CD4-positive, alpha-beta T cell treated with Interleukin-2 at 100 ng/mL for 4 hours (primary cell): ENCODE results near the gene DUS1L.

Experiments used
- DNase-seq: peaks from one replicate; pipeline ENCODE4 v3.0.0-alpha.2; 2020; ENCODE audit warnings: low spot score

Gene DUS1L

GRCh38 chr17:82023447-82024241 is 42.0 kb downstream of the DUS1L start:
- DNase-seq: no peak

DNA sequence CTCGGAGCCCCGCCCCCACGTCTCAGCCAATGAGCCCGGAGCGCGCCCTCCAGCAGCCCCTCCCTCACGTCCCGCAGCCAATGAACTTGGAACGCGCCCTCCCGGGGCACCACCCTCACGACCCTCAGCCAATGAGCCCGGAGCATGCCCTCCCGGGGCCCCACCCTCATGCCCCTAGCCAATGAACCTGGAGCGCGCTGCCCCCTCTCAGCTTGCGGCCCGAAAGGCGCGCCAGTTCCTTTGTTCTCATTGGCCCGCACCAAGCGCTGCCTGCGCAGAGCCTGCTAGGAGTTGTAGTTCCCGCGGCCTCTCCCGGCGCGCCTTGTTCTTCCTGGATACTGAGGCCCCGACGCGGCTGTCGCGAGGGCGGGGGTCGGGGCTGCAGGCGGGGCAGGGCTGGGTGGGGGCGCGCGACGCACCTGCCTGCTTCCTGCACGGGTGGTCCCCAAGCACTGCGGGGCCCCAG is 42.6 kb downstream of the DUS1L start, which contains the start of gene LRRC45:
LRRC45 (plus strand) TSS at position 325 of the 466 bp plus-strand sequence. CDS start 339 bp downstream, outside the sequence.
- DNase-seq: peak; percentile 100

DNA sequence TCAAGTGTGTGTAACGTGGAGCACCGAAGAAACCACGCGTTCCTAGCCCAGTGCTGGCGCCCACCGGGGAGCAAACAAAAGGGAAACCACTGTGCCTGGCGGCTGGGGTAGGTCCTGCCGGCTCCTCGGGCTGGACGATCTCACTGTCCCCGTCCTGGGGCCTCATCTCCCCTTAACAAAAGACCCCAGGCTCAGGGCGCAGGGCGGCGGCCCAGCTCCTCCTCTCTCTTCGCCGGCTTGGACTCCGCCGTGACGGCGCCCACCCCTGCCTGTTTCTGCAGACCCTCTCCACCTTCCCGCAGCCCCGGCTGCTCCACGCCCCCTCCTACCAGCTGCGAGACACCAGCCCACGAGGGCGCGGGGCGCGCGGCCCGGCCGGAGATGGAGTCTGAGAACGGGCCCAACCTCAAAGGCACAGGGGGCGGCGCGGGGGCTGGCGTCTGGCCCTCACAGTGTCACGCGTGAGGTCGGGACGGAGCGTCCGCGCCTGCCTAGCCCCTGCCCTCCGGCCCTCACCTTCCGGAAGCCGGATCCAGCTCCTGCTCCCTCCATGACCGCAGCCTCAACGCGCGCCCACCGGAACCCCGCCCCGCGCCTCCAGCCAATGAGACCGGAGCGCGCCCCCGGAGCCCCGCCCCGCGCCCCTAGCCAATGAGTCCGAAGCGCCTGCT is 43.2 kb downstream of the DUS1L start, which contains the start of gene CENPX:
CENPX (minus strand) TSS at position 569 of the 671 bp plus-strand sequence; CDS start at position 552, 17 bp downstream.
- no peak for DNase-seq

- DNase-seq: no peak
These were observed 43.7 kb downstream of the DUS1L start for GRCh38 chr17:82021900-82022309.

GRCh38 chr17:82021107-82021899 is 44.3 kb downstream of the DUS1L start:
- DNase-seq: peak; percentile 59

- DNase-seq: no peak
These were observed 45.0 kb downstream of the DUS1L start for GRCh38 chr17:82020572-82021106.

- peak; percentile 59 for DNase-seq
These were observed 45.7 kb downstream of the DUS1L start for GRCh38 chr17:82019690-82020571.

DNA sequence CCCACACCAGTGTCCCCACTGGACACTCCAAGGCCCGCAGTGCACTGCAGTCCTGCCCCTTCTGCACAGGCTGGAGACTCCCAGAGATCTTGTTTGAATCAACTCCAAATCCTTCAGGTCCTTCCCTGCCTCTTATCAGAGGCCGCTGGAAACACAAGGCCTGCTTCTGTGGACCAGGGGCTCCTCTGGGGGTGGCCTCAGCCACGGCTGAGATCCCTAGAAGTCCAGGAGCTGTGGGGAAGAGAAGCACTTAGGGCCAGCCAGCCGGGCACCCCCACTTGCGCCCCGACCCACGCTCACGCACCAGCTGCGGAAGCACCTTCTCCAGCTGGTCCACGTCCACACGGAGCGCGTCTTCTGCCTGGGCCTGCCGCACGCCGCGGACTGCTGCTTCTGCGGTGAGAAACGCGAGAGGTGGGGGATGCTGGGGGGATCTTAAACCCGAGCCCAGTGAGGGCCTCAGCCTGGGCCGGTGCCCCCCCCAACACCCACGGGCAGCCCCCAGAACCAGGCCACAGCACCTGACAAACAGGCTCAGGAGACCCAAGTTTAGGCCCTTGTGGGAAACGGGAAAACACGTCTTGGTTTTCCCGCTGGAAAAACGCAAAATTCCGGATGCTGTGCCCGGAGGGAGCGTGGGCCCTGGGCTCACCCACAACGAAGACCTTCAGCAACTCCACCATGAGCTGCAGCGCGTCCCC is 46.5 kb downstream of the DUS1L start:
- no peak for DNase-seq

- DNase-seq: no peak
These were observed 47.2 kb downstream of the DUS1L start for GRCh38 chr17:82018152-82018988.

DNA sequence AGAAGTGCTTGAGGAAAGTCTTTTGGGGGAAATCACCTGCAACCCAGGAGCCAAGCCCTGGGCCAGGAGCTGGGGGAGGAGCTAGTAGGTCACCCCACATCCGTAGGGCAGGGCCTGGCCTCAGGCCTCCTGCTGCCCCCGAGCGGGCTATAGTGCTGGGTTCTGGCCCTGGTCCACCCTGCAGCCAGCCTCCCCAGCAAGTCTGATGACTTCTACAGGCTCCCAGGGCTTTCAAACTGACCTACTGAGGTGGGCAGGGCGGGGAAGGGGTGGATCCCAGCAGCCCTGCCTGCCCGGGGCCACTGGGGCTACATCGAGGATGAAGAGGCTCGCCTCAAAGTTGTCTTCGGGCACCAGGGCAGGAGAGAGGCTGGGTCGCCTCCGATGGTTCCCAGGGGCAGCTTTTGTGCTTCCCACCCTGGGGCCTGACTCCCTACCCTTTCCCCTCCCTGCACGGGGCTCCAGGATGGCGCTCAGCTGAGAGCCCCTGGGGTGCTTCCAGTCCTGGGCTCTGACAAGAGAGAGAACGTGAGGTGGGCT is 47.9 kb downstream of the DUS1L start:
- no peak for DNase-seq

GRCh38 chr17:82016875-82017459 is 48.6 kb downstream of the DUS1L start:
- no peak for DNase-seq

DNA sequence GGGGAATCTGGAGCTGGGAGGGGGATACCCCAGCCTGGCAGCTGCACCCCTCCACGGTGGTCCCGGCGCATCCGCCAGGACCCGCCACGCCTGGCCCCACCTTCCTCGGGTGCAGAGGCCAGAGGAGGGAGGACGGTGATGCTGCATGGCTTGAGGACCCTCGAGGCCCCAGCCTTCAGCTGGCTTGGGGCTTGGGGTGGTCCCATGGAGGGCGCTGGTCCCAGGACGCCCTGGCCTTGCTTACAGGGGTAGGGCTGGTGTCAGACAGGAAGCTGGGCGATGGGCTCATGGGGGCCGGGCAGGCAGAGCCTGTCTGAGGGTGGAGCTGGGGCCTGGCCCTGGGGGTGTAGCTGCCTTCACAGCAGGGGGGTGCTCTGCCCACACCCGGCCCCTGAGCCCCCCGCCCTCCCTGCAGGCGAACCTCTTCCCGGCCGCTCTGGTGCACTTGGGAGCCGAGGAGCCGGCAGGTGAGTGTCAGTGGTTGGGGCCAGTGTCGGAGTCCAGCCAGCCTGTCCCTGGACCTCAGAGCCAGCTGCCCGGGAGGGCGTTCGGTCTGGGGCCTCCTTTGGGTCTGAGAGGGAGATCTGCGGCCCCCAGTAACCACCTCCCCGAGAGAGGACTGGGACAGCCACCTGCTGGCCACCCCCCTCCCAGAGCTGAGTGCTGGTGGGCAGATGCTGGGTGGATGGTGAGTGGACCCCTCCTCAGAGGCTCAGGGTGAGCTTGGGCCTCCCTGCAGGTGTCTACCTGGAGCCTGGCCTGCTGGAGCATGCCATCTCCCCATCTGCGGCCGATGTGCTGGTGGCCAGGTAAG is 49.3 kb downstream of the DUS1L start:
- no peak for DNase-seq

- no peak for DNase-seq
These were observed 50.2 kb downstream of the DUS1L start for GRCh38 chr17:82015311-82015971.

DNA sequence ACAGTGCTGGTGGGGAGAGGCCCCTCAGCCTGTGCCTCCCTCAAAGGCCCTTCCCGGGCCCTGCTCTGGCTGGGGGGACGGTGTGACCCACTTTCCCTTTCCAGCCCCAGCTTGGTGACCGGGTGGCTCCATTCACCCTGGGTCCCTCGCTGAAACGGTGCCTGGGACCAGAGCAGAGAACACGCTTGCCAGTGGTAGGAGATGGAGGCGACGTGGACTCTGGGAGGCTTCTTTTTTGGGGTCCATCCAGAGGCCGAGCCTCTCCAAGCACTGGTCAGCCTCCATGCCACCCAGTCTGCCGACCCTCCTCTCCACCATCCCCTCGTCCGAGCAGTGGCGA is 50.7 kb downstream of the DUS1L start:
- DNase-seq: no peak

DNA sequence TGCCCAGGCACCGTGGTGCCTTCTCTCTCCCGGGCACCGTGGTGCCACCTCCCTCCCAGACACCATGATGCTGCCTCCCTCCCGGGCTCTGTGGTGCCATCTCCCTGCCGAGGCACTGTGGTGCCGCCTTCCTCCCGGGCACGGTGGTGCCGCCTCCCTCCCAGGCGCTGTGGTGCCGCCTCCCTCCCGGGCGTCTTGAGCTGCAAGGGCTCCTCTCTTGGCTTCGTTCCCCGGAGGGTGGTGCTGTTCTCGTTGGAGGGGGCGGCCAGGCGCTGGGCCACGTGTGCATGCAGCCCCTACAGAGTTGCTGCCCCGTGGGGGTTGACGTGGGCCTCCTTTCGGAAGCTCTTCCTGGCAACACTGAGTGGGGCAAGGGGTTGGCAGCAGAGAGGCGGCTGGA is 51.2 kb downstream of the DUS1L start:
- no peak for DNase-seq

GRCh38 chr17:82013772-82014321 is 51.8 kb downstream of the DUS1L start:
- no peak for DNase-seq

DNA sequence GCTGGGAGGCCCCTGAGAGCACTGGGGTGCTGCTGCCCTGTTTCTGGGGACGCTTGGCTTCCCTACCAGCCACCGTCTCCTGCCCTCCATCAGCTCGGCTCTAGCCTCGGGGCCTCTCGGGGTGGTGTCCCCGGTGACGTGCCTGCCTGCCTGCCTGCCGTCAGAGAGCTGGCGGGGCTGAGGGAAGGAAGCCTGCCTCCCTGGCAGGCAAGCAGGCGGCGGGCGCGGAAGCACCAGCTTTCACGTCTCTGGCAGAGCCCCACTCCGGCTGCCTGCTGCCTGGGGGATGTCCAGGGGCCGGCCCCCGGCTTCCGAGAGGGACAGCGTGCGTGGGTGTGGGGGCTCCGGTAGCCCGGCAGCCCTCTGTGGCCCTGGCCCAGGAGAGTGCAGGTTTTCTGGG is 52.3 kb downstream of the DUS1L start:
- DNase-seq: no peak
